Activated B cell treated with CpG ODN at 0.5 μM for 24 hours (primary cell): ENCODE results near the gene MAST1. TPM values are rescaled to one million over a fixed set of nuclear protein-coding genes. Genes with fewer than 3 reads are reported as not detected.

Source experiments
- ATAC-seq: fragments of 200-7000 bp; cut with Tn5 transposase; one replicate; pipeline ENCODE4 v1.10.0; 2021; ENCODE audit warnings: low read depth, mild to moderate bottlenecking, moderate library complexity
- CTCF ChIA-PET: fragments of 350-600 bp; sonication (Branson Sonifier 250); formaldehyde crosslinking; loops from one replicate; lab custom pipeline; 2021; ENCODE audit warnings: antibody characterized with exemption; lab: Charles Lee
- POLR2A ChIA-PET: fragments of 350-600 bp; sonication (Branson Sonifier 250); formaldehyde crosslinking; loops from one replicate; lab custom pipeline; 2021; ENCODE audit warnings: antibody characterized with exemption; lab: Charles Lee
- DNase-seq: peaks from one replicate; pipeline ENCODE4 v3.0.0; 2022
- H3K27ac Mint-ChIP-seq: one replicate; pipeline ENCODE4 v1.8.0; 2020; ENCODE audit warnings: mixed read lengths
- H3K27me3 Mint-ChIP-seq: one replicate; pipeline ENCODE4 v1.8.0; 2021; ENCODE audit warnings: mixed read lengths
- H3K36me3 Mint-ChIP-seq: one replicate; pipeline ENCODE4 v1.8.0; 2021; ENCODE audit warnings: low read depth, mixed read lengths
- H3K4me1 Mint-ChIP-seq: one replicate; pipeline ENCODE4 v1.8.0; 2021; ENCODE audit warnings: mixed read lengths
- H3K4me3 Mint-ChIP-seq: one replicate; pipeline ENCODE4 v1.8.0; 2020; ENCODE audit warnings: mild to moderate bottlenecking, mixed read lengths
- H3K9me3 Mint-ChIP-seq: one replicate; pipeline ENCODE4 v1.8.0; 2020; ENCODE audit warnings: mixed read lengths
- intact Hi-C: fragments of 100-400 bp; cut with micrococcal nuclease; formaldehyde crosslinking; loops from one replicate; pipeline ENCODE4 v1.15.1; 2024
- total RNA-seq: library from RNA; stranded (reverse); gene quantifications from 2 replicates; pipeline ENCODE4 v1.2.3, GENCODE V29; 2022
- TF ChIP-seq, protein P1 (sequence below): fragments of 200-600 bp; IDR thresholded peaks from one replicate; pipeline ENCODE4 v1.8.0; 2022; ENCODE audit warnings: antibody characterized with exemption, mild to moderate bottlenecking

The MAST1 gene
- total RNA-seq, 1 donor from 2014 or later = 0.20 TPM

DNA sequence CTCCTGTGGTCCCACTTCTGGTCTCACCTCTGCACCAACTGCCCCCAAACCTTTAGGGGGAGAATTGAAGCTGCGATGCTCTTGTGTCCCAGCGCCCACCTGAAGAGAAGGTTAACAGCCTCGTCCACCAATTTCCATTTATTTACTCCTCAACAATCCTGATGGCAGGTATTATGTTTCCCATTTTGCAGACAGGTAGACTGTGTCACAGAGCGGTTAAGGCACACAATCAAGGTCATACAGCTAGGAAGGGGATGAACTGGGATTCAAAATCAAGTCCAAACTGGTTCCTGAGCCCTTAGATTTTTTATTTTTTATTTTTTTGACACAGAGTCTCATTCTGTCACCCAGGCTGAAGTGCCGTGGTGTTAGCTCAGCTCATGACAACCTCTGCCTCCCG, 36.8 kb downstream of the MAST1 start:
- Mint-ChIP-seq H3K27me3 (no peaks in the 10 kb centered on the region), H3K36me3 (peaks cover 52% of the 10 kb centered on the region), H3K4me3 (no peak overlapping the region), H3K9me3 (no peaks in the 10 kb centered on the region), H3K4me1 (peaks cover 1% of the 10 kb centered on the region), H3K27ac (no peak overlapping the region)
- intact Hi-C loops = no loop called here
- TF ChIP-seq, protein P1, sequence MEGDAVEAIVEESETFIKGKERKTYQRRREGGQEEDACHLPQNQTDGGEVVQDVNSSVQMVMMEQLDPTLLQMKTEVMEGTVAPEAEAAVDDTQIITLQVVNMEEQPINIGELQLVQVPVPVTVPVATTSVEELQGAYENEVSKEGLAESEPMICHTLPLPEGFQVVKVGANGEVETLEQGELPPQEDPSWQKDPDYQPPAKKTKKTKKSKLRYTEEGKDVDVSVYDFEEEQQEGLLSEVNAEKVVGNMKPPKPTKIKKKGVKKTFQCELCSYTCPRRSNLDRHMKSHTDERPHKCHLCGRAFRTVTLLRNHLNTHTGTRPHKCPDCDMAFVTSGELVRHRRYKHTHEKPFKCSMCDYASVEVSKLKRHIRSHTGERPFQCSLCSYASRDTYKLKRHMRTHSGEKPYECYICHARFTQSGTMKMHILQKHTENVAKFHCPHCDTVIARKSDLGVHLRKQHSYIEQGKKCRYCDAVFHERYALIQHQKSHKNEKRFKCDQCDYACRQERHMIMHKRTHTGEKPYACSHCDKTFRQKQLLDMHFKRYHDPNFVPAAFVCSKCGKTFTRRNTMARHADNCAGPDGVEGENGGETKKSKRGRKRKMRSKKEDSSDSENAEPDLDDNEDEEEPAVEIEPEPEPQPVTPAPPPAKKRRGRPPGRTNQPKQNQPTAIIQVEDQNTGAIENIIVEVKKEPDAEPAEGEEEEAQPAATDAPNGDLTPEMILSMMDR = no peak
- CTCF ChIA-PET = no interaction called here
- ATAC-seq (no peak), DNase-seq (no peak)
- POLR2A ChIA-PET = no interaction called here

DNA sequence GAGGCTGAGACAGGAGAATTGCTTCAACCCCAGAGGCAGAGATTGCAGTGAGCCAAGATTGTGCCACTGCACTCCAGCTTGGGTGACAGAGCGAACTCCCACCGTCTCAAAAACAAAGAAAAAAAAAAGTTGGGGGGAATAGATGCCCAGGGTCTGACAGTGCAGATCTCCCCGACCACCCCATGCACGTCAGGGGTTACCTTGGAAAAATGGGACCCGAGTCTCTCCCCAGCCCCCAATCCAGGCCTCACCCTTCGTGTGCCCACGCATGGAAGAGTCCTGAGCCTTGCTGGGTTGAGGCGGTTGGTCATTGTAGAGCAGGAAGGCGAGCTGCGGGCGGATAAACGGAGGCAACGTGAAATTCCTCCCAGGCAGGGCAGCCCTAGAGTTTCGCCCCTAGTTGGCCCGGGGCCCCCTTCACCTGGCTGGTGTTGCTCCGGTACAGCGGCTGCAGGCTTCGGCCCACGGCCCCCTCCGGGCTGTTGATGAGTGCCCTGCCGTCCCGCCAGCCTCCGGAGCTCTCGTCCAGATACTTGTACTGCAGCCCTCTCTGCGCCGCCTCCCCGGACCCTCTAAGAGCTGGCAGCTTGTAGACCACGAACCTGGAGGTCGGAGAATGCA, 42.3 kb downstream of the MAST1 start:
- intact Hi-C loops = loop anchor here (1.0 to 2.0 kb wide), 4 partner anchors 10 to 53 kb away; partner anchors contain the start of genes FARSA and SYCE2
- Mint-ChIP-seq H3K4me1 (peaks cover 34% of the 10 kb centered on the region), H3K27ac (peak overlapping the region; percentile 94), H3K36me3 (peaks cover 25% of the 10 kb centered on the region), H3K4me3 (peak overlapping the region; percentile 92), H3K9me3 (peaks cover 2% of the 10 kb centered on the region), H3K27me3 (no peaks in the 10 kb centered on the region)
- TF ChIP-seq, protein P1 = no peak
- peak; percentile 15 for ATAC-seq
- ChIA-PET POLR2A (interaction anchor here (0.5 to 3.6 kb wide), 21 partner anchors 8 to 1056 kb away, joined by 3 to 58 read pairs (median 4); partner anchors contain the start of genes CALR, FARSA, GADD45GIP1 and GCDH), CTCF (interaction anchor here (1.3 to 1.7 kb wide), 2 partner anchors 33 to 83 kb away, joined by 3 to 6 read pairs; no protein-coding TSS in a partner anchor)
- no peak for DNase-seq

DNA sequence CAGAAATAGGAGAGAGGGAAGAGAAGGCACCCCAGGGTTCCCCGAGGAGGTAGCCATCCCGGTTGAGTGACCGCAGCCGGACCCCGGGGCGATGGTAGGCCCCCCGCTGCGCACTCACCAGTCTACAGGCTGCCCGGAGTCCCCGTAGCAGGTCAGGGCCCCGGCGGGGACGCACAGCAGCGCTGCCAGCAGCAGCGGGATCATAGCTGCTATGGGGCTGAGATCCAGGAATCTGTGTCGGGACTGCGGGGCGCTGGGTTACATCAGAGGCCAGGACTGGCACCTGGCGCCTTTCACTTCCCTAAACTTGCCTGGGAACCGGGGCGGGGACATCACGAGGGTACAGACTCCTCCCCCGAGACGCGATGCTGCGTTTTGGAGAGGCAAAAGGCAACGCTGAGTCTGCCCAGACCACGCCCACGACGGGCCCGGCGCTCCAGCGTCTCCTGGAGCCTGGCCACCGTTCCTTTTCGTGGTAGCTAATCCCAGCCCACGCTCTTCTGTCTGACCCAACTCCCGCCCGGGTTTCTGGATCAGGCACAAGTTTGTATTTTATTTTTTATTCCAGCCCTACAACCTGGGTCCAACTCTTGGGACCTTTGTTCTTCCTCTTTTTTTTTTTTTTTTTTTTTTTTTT, 43.0 kb downstream of the MAST1 start, which contains the start of gene DNASE2:
Gene DNASE2 (minus strand): TSS at position 278 of the 637 bp plus-strand sequence. CDS start 74 bp downstream, at position 204.
- Mint-ChIP-seq H3K4me1 (peaks cover 34% of the 10 kb centered on the region), H3K9me3 (peaks cover 2% of the 10 kb centered on the region), H3K36me3 (peaks cover 18% of the 10 kb centered on the region), H3K27ac (peak within 1 kb of the TSS; percentile 94), H3K4me3 (peak within 1 kb of the TSS; percentile 92), H3K27me3 (no peaks in the 10 kb centered on the region)
- DNase-seq (peak; percentile 85), ATAC-seq (peak; percentile 84)
- CTCF ChIA-PET = interaction anchor here (1.3 to 1.7 kb wide), 2 partner anchors 33 to 83 kb away, joined by 3 to 6 read pairs; no protein-coding TSS in a partner anchor
- TF ChIP-seq, protein P1 = no peak
- intact Hi-C loops = loop anchor here (1.0 to 2.0 kb wide), 4 partner anchors 9 to 52 kb away; partner anchors contain the start of genes FARSA and SYCE2
- POLR2A ChIA-PET = interaction anchor here (0.5 to 3.6 kb wide), 20 partner anchors 8 to 367 kb away, joined by 3 to 58 read pairs (median 5); partner anchors contain the start of genes CALR, FARSA, GADD45GIP1 and GCDH

DNA sequence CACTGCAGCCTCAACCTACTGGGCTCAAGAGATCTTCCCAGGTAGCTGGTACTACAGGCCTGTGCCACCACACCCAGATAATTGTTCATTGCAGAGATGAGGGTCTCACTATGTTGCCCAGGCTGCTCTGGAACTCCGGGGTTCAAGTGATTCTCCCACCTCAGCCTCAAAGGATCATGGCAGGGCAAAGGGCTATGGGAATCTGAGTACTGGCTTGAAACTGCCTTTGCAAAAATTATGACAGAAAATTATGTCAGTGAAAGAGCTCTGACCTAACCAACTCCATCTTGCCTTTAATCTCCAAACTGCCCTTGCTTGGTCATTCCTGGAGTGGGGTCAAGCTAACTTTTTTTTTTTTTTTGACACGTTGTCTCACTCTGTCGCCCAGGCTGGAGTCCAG, 44.3 kb downstream of the MAST1 start:
- intact Hi-C loops = no loop called here
- H3K4me3 Mint-ChIP-seq = peak overlapping the region; percentile 92
- TF ChIP-seq, protein P1 = no peak
- peak overlapping the region; percentile 94 for H3K27ac Mint-ChIP-seq
- no peak for DNase-seq
- peaks cover 11% of the 10 kb centered on the region for H3K36me3 Mint-ChIP-seq
- no peaks in the 10 kb centered on the region for H3K27me3 Mint-ChIP-seq
- ChIA-PET CTCF (interaction anchor here (0.6 to 1.2 kb wide), 4 partner anchors 8 to 164 kb away, joined by 3 to 6 read pairs (median 3); partner anchors contain the start of gene GCDH), POLR2A (interaction anchor here (0.7 to 3.6 kb wide), 9 partner anchors 8 to 1000 kb away, joined by 3 to 58 read pairs (median 4); partner anchors contain the start of genes CALR and GCDH)
- peaks cover 2% of the 10 kb centered on the region for H3K9me3 Mint-ChIP-seq
- H3K4me1 Mint-ChIP-seq = peaks cover 34% of the 10 kb centered on the region
- no peak for ATAC-seq
